ENCODE results near the gene EML1. TPM values are rescaled to one million over a fixed set of nuclear protein-coding genes. Genes with fewer than 3 reads are reported as not detected.

Gene EML1
- total RNA-seq, 5 donors from 2014 or later (not counting 1 experiment from before 2014, with no cell fraction given), result 0.53 to 1.4 (median 0.60) TPM; not detected in 2

GRCh38 chr14:99769799-99770198 is 23.4 kb upstream of the EML1 start:
- no peak overlapping the region for H3K4me3 Mint-ChIP-seq
- H3K4me3 ChIP-seq (ENCODE audit: control insufficient read depth in 1 of 2, extremely low read depth in 1 of 2, low read length in 1 of 2), result no peak overlapping the region
- H3K27me3 ChIP-seq (replicated peaks in 1 of 2; ENCODE audit: control insufficient read depth in 2 of 2, extremely low read depth in 1 of 2, insufficient read depth in 2 of 2, low read length in 1 of 2), result peaks cover 0 to 26% of the 10 kb centered on the region in 2 experiments
- H3K4me1 Mint-ChIP-seq, result no peaks in the 10 kb centered on the region
- H3K36me3 ChIP-seq (ENCODE audit: control insufficient read depth in 2 of 2, extremely low read depth in 1 of 2, insufficient read depth in 1 of 2, low read length in 1 of 2), result no peaks in the 10 kb centered on the region
- 92% methylated on average over 2 of the region's 3 CpGs for WGBS (ENCODE audit: insufficient coverage)
- H3K36me3 Mint-ChIP-seq, result no peaks in the 10 kb centered on the region
- POLR2A ChIA-PET, result interaction anchor here in 1 of 2 donors (0.5 to 0.6 kb wide), 2 partner anchors 88 to 236 kb away, joined by 3 to 7 read pairs; no protein-coding TSS in a partner anchor
- H3K4me1 ChIP-seq (ENCODE audit: control insufficient read depth in 1 of 2, extremely low read depth in 1 of 2, insufficient read depth in 2 of 2, low read length in 2 of 2), result no peaks in the 10 kb centered on the region
- H3K27me3 Mint-ChIP-seq, result peaks cover 14 to 16% of the 10 kb centered on the region in 2 donors
- H3K27ac Mint-ChIP-seq, result no peak overlapping the region
- no peak for ATAC-seq (replicated peaks in 1 of 4)
- CTCF ChIA-PET, result no interaction called here
- H3K9me3 ChIP-seq, result no peaks in the 10 kb centered on the region
- no peaks in the 10 kb centered on the region for H3K9me3 Mint-ChIP-seq
- DNase-seq, result no peak
- no peak overlapping the region for H3K27ac ChIP-seq (ENCODE audit: low read length)

GRCh38 chr14:99772371-99773283 is 20.6 kb upstream of the EML1 start:
- Mint-ChIP-seq H3K9me3 (no peaks in the 10 kb centered on the region), H3K4me1 (no peaks in the 10 kb centered on the region), H3K27me3 (peaks cover 27 to 30% of the 10 kb centered on the region in 2 donors), H3K4me3 (no peak overlapping the region), H3K36me3 (no peaks in the 10 kb centered on the region), H3K27ac (no peak overlapping the region)
- no peaks in the 10 kb centered on the region for H3K9me3 ChIP-seq
- H3K4me1 ChIP-seq (ENCODE audit: control insufficient read depth in 1 of 2, extremely low read depth in 1 of 2, insufficient read depth in 2 of 2, low read length in 2 of 2), result no peaks in the 10 kb centered on the region
- no peaks in the 10 kb centered on the region for H3K36me3 ChIP-seq (ENCODE audit: control insufficient read depth in 2 of 2, extremely low read depth in 1 of 2, insufficient read depth in 1 of 2, low read length in 1 of 2)
- ATAC-seq (replicated peaks in 1 of 4), result no peak
- DNase-seq, result no peak
- H3K27ac ChIP-seq (ENCODE audit: low read length), result no peak overlapping the region
- H3K27me3 ChIP-seq (replicated peaks in 1 of 2; ENCODE audit: control insufficient read depth in 2 of 2, extremely low read depth in 1 of 2, insufficient read depth in 2 of 2, low read length in 1 of 2), result peaks cover 3 to 29% of the 10 kb centered on the region in 2 experiments
- ChIA-PET CTCF (no interaction called here), POLR2A (no interaction called here)
- H3K4me3 ChIP-seq (ENCODE audit: control insufficient read depth in 1 of 2, extremely low read depth in 1 of 2, low read length in 1 of 2), result no peak overlapping the region
- WGBS (ENCODE audit: insufficient coverage), result 72% methylated on average over 3 of the region's 8 CpGs

- WGBS (ENCODE audit: insufficient coverage), result 88% methylated on average over 12 of the region's 26 CpGs
- POLR2A ChIA-PET, result interaction anchor here in 1 of 2 donors (0.6 kb wide), 1 partner anchor 20 kb away, joined by 5 read pairs; no protein-coding TSS in a partner anchor
- CTCF ChIA-PET, result interaction anchor here (0.6 to 0.8 kb wide), 2 partner anchors 68 to 1040 kb away, joined by 3 to 4 read pairs; no protein-coding TSS in a partner anchor
Measured at GRCh38 chr14:99773521-99774497, 19.4 kb upstream of the EML1 start.

GRCh38 chr14:99774556-99775307 is 18.5 kb upstream of the EML1 start:
- no peaks in the 10 kb centered on the region for H3K9me3 ChIP-seq
- WGBS (ENCODE audit: insufficient coverage), result 43% methylated on average over 4 of the region's 6 CpGs
- no peaks in the 10 kb centered on the region for H3K36me3 ChIP-seq (ENCODE audit: control insufficient read depth in 2 of 2, extremely low read depth in 1 of 2, insufficient read depth in 1 of 2, low read length in 1 of 2)
- POLR2A ChIA-PET, result interaction anchor here in 1 of 2 donors (0.6 kb wide), 2 partner anchors 19 to 100 kb away, joined by 3 to 5 read pairs; no protein-coding TSS in a partner anchor
- no peak overlapping the region for H3K27ac ChIP-seq (ENCODE audit: low read length)
- H3K9me3 Mint-ChIP-seq, result peaks cover 9 to 16% (median 10%) of the 10 kb centered on the region in 3 donors
- DNase-seq (no peak), ATAC-seq (replicated peaks in 1 of 4) (no peak)
- H3K27me3 Mint-ChIP-seq, result peaks cover 28 to 36% of the 10 kb centered on the region in 2 donors
- H3K4me1 ChIP-seq (ENCODE audit: control insufficient read depth in 1 of 2, extremely low read depth in 1 of 2, insufficient read depth in 2 of 2, low read length in 2 of 2), result no peaks in the 10 kb centered on the region
- H3K27me3 ChIP-seq (replicated peaks in 1 of 2; ENCODE audit: control insufficient read depth in 2 of 2, extremely low read depth in 1 of 2, insufficient read depth in 2 of 2, low read length in 1 of 2), result peaks cover 3 to 26% of the 10 kb centered on the region in 2 experiments
- CTCF ChIA-PET, result interaction anchor here (0.6 to 0.8 kb wide), 2 partner anchors 69 to 1041 kb away, joined by 3 to 4 read pairs; no protein-coding TSS in a partner anchor
- no peak overlapping the region for H3K4me3 Mint-ChIP-seq
- no peak overlapping the region for H3K4me3 ChIP-seq (ENCODE audit: control insufficient read depth in 1 of 2, extremely low read depth in 1 of 2, low read length in 1 of 2)
- H3K27ac Mint-ChIP-seq, result no peak overlapping the region
- H3K36me3 Mint-ChIP-seq, result no peaks in the 10 kb centered on the region
- H3K4me1 Mint-ChIP-seq, result no peaks in the 10 kb centered on the region

More at GRCh38 chr14:99773521-99774497, 19.4 kb upstream of the EML1 start:
- no peaks in the 10 kb centered on the region for H3K36me3 ChIP-seq (ENCODE audit: control insufficient read depth in 2 of 2, extremely low read depth in 1 of 2, insufficient read depth in 1 of 2, low read length in 1 of 2)
- ATAC-seq (replicated peaks in 1 of 4), result no peak
- no peaks in the 10 kb centered on the region for H3K4me1 Mint-ChIP-seq
- peaks cover 3 to 26% of the 10 kb centered on the region in 2 experiments for H3K27me3 ChIP-seq (replicated peaks in 1 of 2; ENCODE audit: control insufficient read depth in 2 of 2, extremely low read depth in 1 of 2, insufficient read depth in 2 of 2, low read length in 1 of 2)
- H3K4me3 ChIP-seq (ENCODE audit: control insufficient read depth in 1 of 2, extremely low read depth in 1 of 2, low read length in 1 of 2), result no peak overlapping the region
- H3K36me3 Mint-ChIP-seq, result no peaks in the 10 kb centered on the region
- H3K27ac ChIP-seq (ENCODE audit: low read length), result no peak overlapping the region
- H3K4me3 Mint-ChIP-seq, result no peak overlapping the region
- peaks cover under 1 to 7% (median 7%) of the 10 kb centered on the region in 3 donors for H3K9me3 Mint-ChIP-seq
- H3K9me3 ChIP-seq, result no peaks in the 10 kb centered on the region
- H3K27ac Mint-ChIP-seq, result no peak overlapping the region
- no peak for DNase-seq
- H3K27me3 Mint-ChIP-seq, result peaks cover 23 to 32% of the 10 kb centered on the region in 2 donors
- H3K4me1 ChIP-seq (ENCODE audit: control insufficient read depth in 1 of 2, extremely low read depth in 1 of 2, insufficient read depth in 2 of 2, low read length in 2 of 2), result no peaks in the 10 kb centered on the region

GRCh38 chr14:99775351-99775750 is 17.9 kb upstream of the EML1 start:
- no peak overlapping the region for H3K27ac Mint-ChIP-seq
- 63% methylated on average over 5 of the region's 9 CpGs for WGBS (ENCODE audit: insufficient coverage)
- Histone ChIP-seq H3K4me1 (ENCODE audit: control insufficient read depth in 1 of 2, extremely low read depth in 1 of 2, insufficient read depth in 2 of 2, low read length in 2 of 2) (no peaks in the 10 kb centered on the region), H3K27ac (ENCODE audit: low read length) (no peak overlapping the region), H3K9me3 (no peaks in the 10 kb centered on the region), H3K4me3 (ENCODE audit: control insufficient read depth in 1 of 2, extremely low read depth in 1 of 2, low read length in 1 of 2) (no peak overlapping the region), H3K27me3 (replicated peaks in 1 of 2; ENCODE audit: control insufficient read depth in 2 of 2, extremely low read depth in 1 of 2, insufficient read depth in 2 of 2, low read length in 1 of 2) (peaks cover 3 to 28% of the 10 kb centered on the region in 2 experiments), H3K36me3 (ENCODE audit: control insufficient read depth in 2 of 2, extremely low read depth in 1 of 2, insufficient read depth in 1 of 2, low read length in 1 of 2) (no peaks in the 10 kb centered on the region)
- H3K4me1 Mint-ChIP-seq, result no peaks in the 10 kb centered on the region
- ATAC-seq (replicated peaks in 1 of 4) (no peak), DNase-seq (no peak)
- no peak overlapping the region for H3K4me3 Mint-ChIP-seq
- POLR2A ChIA-PET, result interaction anchor here in 1 of 2 donors (0.6 kb wide), 1 partner anchor 100 kb away, joined by 3 read pairs; no protein-coding TSS in a partner anchor
- peaks cover 9 to 16% (median 10%) of the 10 kb centered on the region in 3 donors for H3K9me3 Mint-ChIP-seq
- H3K27me3 Mint-ChIP-seq, result peaks cover 32 to 34% of the 10 kb centered on the region in 2 donors
- CTCF ChIA-PET, result no interaction called here
- no peaks in the 10 kb centered on the region for H3K36me3 Mint-ChIP-seq
